ENCODE results near the gene PES1.

- TF ChIP-seq ZFX (IDR thresholded peaks at IDR 0.05) = no peak
- TF ChIP-seq, protein P1, sequence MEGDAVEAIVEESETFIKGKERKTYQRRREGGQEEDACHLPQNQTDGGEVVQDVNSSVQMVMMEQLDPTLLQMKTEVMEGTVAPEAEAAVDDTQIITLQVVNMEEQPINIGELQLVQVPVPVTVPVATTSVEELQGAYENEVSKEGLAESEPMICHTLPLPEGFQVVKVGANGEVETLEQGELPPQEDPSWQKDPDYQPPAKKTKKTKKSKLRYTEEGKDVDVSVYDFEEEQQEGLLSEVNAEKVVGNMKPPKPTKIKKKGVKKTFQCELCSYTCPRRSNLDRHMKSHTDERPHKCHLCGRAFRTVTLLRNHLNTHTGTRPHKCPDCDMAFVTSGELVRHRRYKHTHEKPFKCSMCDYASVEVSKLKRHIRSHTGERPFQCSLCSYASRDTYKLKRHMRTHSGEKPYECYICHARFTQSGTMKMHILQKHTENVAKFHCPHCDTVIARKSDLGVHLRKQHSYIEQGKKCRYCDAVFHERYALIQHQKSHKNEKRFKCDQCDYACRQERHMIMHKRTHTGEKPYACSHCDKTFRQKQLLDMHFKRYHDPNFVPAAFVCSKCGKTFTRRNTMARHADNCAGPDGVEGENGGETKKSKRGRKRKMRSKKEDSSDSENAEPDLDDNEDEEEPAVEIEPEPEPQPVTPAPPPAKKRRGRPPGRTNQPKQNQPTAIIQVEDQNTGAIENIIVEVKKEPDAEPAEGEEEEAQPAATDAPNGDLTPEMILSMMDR (conservative IDR thresholded peaks at IDR 0.05) = no peak
Measured at GRCh38 chr22:30580896-30581295, 10.8 kb downstream of the PES1 start.
